HS-5 (cell line): Measurements from ENCODE around the gene GGT5.
A peak's percentile ranks its signal among the peaks of the same experiment; 100 is the strongest.
"Not testable (repeated sequence)": the region's sequence is repeated elsewhere in the genome, so short reads cannot be mapped to it uniquely, and the experiment has no call there.

ENCODE experiments used
- DNase-seq: peaks from one replicate; pipeline ENCODE4 v3.0.0-alpha.2; 2012; ENCODE audit warnings: low read depth

The GGT5 gene

GRCh38 chr22:24245030-24245431 is at the start of gene GGT5:
Gene GGT5, minus strand, starts transcription at chr22:24245082. Its CDS starts 357 bp downstream, at chr22:24244725.
- not testable (repeated sequence) for DNase-seq

- not testable (repeated sequence) for DNase-seq
These were observed 47.4 kb upstream of the GGT5 start for GRCh38 chr22:24292202-24292830.

- DNase-seq = no peak
These were observed 46.8 kb upstream of the GGT5 start for GRCh38 chr22:24291515-24292201.

- no peak for DNase-seq
These were observed 45.6 kb upstream of the GGT5 start for GRCh38 chr22:24290459-24290858.

GRCh38 chr22:24289741-24290163 is 44.9 kb upstream of the GGT5 start:
- no peak for DNase-seq

- peak; percentile 68 for DNase-seq
These were observed 44.2 kb upstream of the GGT5 start for GRCh38 chr22:24289114-24289513.

GRCh38 chr22:24287801-24288200 is 42.9 kb upstream of the GGT5 start:
- not testable (repeated sequence) for DNase-seq

- DNase-seq = not testable (repeated sequence)
These were observed 42.3 kb upstream of the GGT5 start for GRCh38 chr22:24287212-24287611.

GRCh38 chr22:24285245-24285644 is 40.4 kb upstream of the GGT5 start:
- no peak for DNase-seq

GRCh38 chr22:24284747-24285203 is 39.9 kb upstream of the GGT5 start:
- DNase-seq = no peak

GRCh38 chr22:24282401-24282800 is 37.5 kb upstream of the GGT5 start:
- DNase-seq = no peak

GRCh38 chr22:24280363-24280762 is 35.5 kb upstream of the GGT5 start:
- not testable (repeated sequence) for DNase-seq

GRCh38 chr22:24274696-24275405 is 30.0 kb upstream of the GGT5 start:
- DNase-seq = not testable (repeated sequence)

GRCh38 chr22:24273906-24274305 is 29.0 kb upstream of the GGT5 start:
- DNase-seq = not testable (repeated sequence)

- DNase-seq = not testable (repeated sequence)
These were observed 28.1 kb upstream of the GGT5 start for GRCh38 chr22:24273031-24273430.

- no peak for DNase-seq
These were observed 26.5 kb upstream of the GGT5 start for GRCh38 chr22:24271386-24271854.

- DNase-seq = peak; percentile 73
These were observed 25.9 kb upstream of the GGT5 start, which contains the start of gene SPECC1L for GRCh38 chr22:24270556-24271385. Gene SPECC1L, plus strand, starts transcription at chr22:24270831. Its CDS starts 31,401 bp downstream, at chr22:24302232.

- not testable (repeated sequence) for DNase-seq
These were observed 21.6 kb upstream of the GGT5 start for GRCh38 chr22:24266495-24266894.

GRCh38 chr22:24265734-24266133 is 20.9 kb upstream of the GGT5 start:
- no peak for DNase-seq

- DNase-seq = not testable (repeated sequence)
These were observed 19.5 kb upstream of the GGT5 start for GRCh38 chr22:24264329-24264896.

GRCh38 chr22:24263479-24263878 is 18.6 kb upstream of the GGT5 start:
- DNase-seq = not testable (repeated sequence)
